ENCODE measurements around the gene LIPT2. TPM values are rescaled to one million over a fixed set of nuclear protein-coding genes. Genes with fewer than 3 reads are reported as not detected.

LIPT2 gene
- total RNA-seq = 5.9 TPM

GRCh38 chr11:74492974-74493790 lies at the start of gene LIPT2:
Gene LIPT2 (minus strand): TSS chr11:74493724. CDS start chr11:74493703, 21 bp downstream.

GRCh38 chr11:74466916-74467885 lies 26.3 kb downstream of the LIPT2 start, which contains the start of gene KCNE3:
Gene KCNE3 (minus strand): TSS chr11:74467549. CDS start chr11:74457563, 9,986 bp downstream.

Other genes with a start within 250 kb of the LIPT2 start
- 4.3 TPM for gene P4HA3, start 182.1 kb downstream of the LIPT2 start, total RNA-seq
- 24.2 TPM for gene PGM2L1, start 95.3 kb downstream of the LIPT2 start, total RNA-seq
- gene KCNE3, start 26.2 kb downstream of the LIPT2 start, total RNA-seq = 5.8 TPM
- 21.8 TPM for gene POLD3, start 98.9 kb upstream of the LIPT2 start, total RNA-seq
- not detected for gene CHRDL2, start 237.7 kb upstream of the LIPT2 start, total RNA-seq